GM18520 (cell line): ENCODE measurements around the gene SUSD2.
"Not testable (repeated sequence)": the region's sequence is repeated elsewhere in the genome, so short reads cannot be mapped to it uniquely, and the experiment has no call there.

ENCODE experiments used
- ATAC-seq: cut with Tn5 transposase; IDR thresholded peaks from one replicate; pipeline ENCODE4 v1.9.1; 2021; ENCODE audit not compliant: unreplicated experiment

The SUSD2 gene

GRCh38 chr22:24187731-24188644 lies 6.7 kb downstream of the SUSD2 start:
- ATAC-seq = no peak

GRCh38 chr22:24188705-24189248 lies 7.5 kb downstream of the SUSD2 start:
- no peak for ATAC-seq

GRCh38 chr22:24189249-24190158 lies 8.2 kb downstream of the SUSD2 start:
- ATAC-seq = no peak

GRCh38 chr22:24190159-24190540 lies 8.9 kb downstream of the SUSD2 start:
- ATAC-seq = no peak

- ATAC-seq = no peak
Observed at GRCh38 chr22:24190596-24191208, 9.4 kb downstream of the SUSD2 start.

GRCh38 chr22:24191381-24191841 lies 10.1 kb downstream of the SUSD2 start:
- no peak for ATAC-seq

- no peak for ATAC-seq
Observed at GRCh38 chr22:24191893-24192292, 10.6 kb downstream of the SUSD2 start.

- ATAC-seq = no peak
Observed at GRCh38 chr22:24198682-24199052, 17.4 kb downstream of the SUSD2 start.

- ATAC-seq = no peak
Observed at GRCh38 chr22:24200619-24201212, 19.4 kb downstream of the SUSD2 start.

GRCh38 chr22:24201681-24202614 lies 20.7 kb downstream of the SUSD2 start:
- ATAC-seq = no peak

GRCh38 chr22:24203856-24204255 lies 22.6 kb downstream of the SUSD2 start:
- ATAC-seq = not testable (repeated sequence)

- no peak for ATAC-seq
Observed at GRCh38 chr22:24205438-24206195, 24.3 kb downstream of the SUSD2 start.

GRCh38 chr22:24206460-24207263 lies 25.4 kb downstream of the SUSD2 start:
- ATAC-seq = not testable (repeated sequence)

- ATAC-seq = no peak
Observed at GRCh38 chr22:24207264-24208011, 26.2 kb downstream of the SUSD2 start.

- ATAC-seq = no peak
Observed at GRCh38 chr22:24208012-24208749, 26.9 kb downstream of the SUSD2 start.

- ATAC-seq = no peak
Observed at GRCh38 chr22:24209016-24209415, 27.7 kb downstream of the SUSD2 start.

- no peak for ATAC-seq
Observed at GRCh38 chr22:24209687-24210086, 28.4 kb downstream of the SUSD2 start.
